NCI-H2081 (cell line): ENCODE results near the gene STRIP2.
"Not testable (repeated sequence)": the region's sequence is repeated elsewhere in the genome, so short reads cannot be mapped to it uniquely, and the experiment has no call there.

Experiments used
- DNase-seq, 2 experiments: peaks; one replicate each; lab custom pipeline; 2025; lab: John Stamatoyannopoulos, UW

Gene STRIP2

GRCh38 chr7:129456421-129456820, 22.2 kb downstream of the STRIP2 start:
- DNase-seq = no peak

GRCh38 chr7:129457101-129457500, 22.9 kb downstream of the STRIP2 start:
- peak in 1 of 2 experiments; percentile 41 for DNase-seq

- DNase-seq = no peak
Measured at GRCh38 chr7:129458171-129458570, 23.9 kb downstream of the STRIP2 start.

GRCh38 chr7:129461809-129462208, 27.6 kb downstream of the STRIP2 start:
- no peak for DNase-seq

- no peak for DNase-seq
Measured at GRCh38 chr7:129462420-129462819, 28.2 kb downstream of the STRIP2 start.

- no peak for DNase-seq
Measured at GRCh38 chr7:129464194-129464593, 30.0 kb downstream of the STRIP2 start.

- DNase-seq = no peak
Measured at GRCh38 chr7:129465080-129465479, 30.8 kb downstream of the STRIP2 start.

- no peak for DNase-seq
Measured at GRCh38 chr7:129466796-129467195, 32.6 kb downstream of the STRIP2 start.

- DNase-seq = no peak
Measured at GRCh38 chr7:129468087-129468486, 33.9 kb downstream of the STRIP2 start.

GRCh38 chr7:129468547-129468946, 34.3 kb downstream of the STRIP2 start:
- DNase-seq = no peak

GRCh38 chr7:129469930-129470329, 35.7 kb downstream of the STRIP2 start:
- DNase-seq = no peak

- no peak for DNase-seq
Measured at GRCh38 chr7:129470411-129470810, 36.2 kb downstream of the STRIP2 start.

GRCh38 chr7:129471402-129471827, 37.2 kb downstream of the STRIP2 start:
- DNase-seq = no peak

- DNase-seq = not testable (repeated sequence)
Measured at GRCh38 chr7:129475931-129476330, 41.7 kb downstream of the STRIP2 start.

- DNase-seq = not testable (repeated sequence)
Measured at GRCh38 chr7:129476398-129476797, 42.2 kb downstream of the STRIP2 start.

GRCh38 chr7:129479831-129480230, 45.6 kb downstream of the STRIP2 start:
- no peak for DNase-seq

- no peak for DNase-seq
Measured at GRCh38 chr7:129480674-129481363, 46.6 kb downstream of the STRIP2 start.

GRCh38 chr7:129481376-129481775, 47.1 kb downstream of the STRIP2 start:
- DNase-seq = not testable (repeated sequence)

- no peak for DNase-seq
Measured at GRCh38 chr7:129482781-129483180, 48.5 kb downstream of the STRIP2 start.

GRCh38 chr7:129489491-129489890, 55.3 kb downstream of the STRIP2 start:
- DNase-seq = no peak

GRCh38 chr7:129492391-129492790, 58.2 kb downstream of the STRIP2 start:
- DNase-seq = no peak

GRCh38 chr7:129493555-129493954, 59.3 kb downstream of the STRIP2 start:
- no peak for DNase-seq

GRCh38 chr7:129494041-129494440, 59.8 kb downstream of the STRIP2 start:
- no peak for DNase-seq

- no peak for DNase-seq
Measured at GRCh38 chr7:129495987-129496386, 61.8 kb downstream of the STRIP2 start.
